ENCODE results near the gene LECT2.

The LECT2 gene

GRCh38 chr5:135901633-135902032 lies 53.1 kb downstream of the LECT2 start:
- Histone ChIP-seq H3K36me3 (ENCODE audit: control insufficient read depth, insufficient read depth, low read length) (no peaks in the 10 kb centered on the region), H2BK120ac (ENCODE audit: low read depth, low read length) (no peak overlapping the region), H3K79me2 (ENCODE audit: control insufficient read depth, insufficient read depth, low read length) (no peaks in the 10 kb centered on the region), H3K18ac (ENCODE audit: low read length) (no peak overlapping the region), H3K9ac (ENCODE audit: low read length) (no peak overlapping the region), H3K4me2 (ENCODE audit: low read length) (no peak overlapping the region), H2BK15ac (replicated peaks; ENCODE audit: low read depth) (no peak overlapping the region), H4K5ac (ENCODE audit: low read length) (no peak overlapping the region), H4K8ac (ENCODE audit: low read depth, low read length) (no peak overlapping the region), H3K27ac (ENCODE audit: low read depth, low read length) (no peak overlapping the region), H3K79me1 (ENCODE audit: low read length) (no peaks in the 10 kb centered on the region), H3K56ac (ENCODE audit: low read length) (no peak overlapping the region), H3K4me1 (ENCODE audit: control insufficient read depth, low read depth, low read length) (no peaks in the 10 kb centered on the region), H3K4ac (ENCODE audit: low read depth, low read length) (no peak overlapping the region), H3K4me3 (ENCODE audit: low read length) (no peak overlapping the region), H3K23ac (ENCODE audit: low read length) (no peak overlapping the region), H2BK5ac (ENCODE audit: low read length) (no peak overlapping the region), H2AK5ac (ENCODE audit: low read length) (no peak overlapping the region), H3K27me3 (ENCODE audit: insufficient read depth, low read length, poor library complexity) (no peaks in the 10 kb centered on the region)
- WGBS (ENCODE audit: extremely low coverage, insufficient coverage, low lambda C conversion rate): no CpG with 5 or more reads among the region's 3 CpGs
- no peak for DNase-seq

GRCh38 chr5:135900276-135900675 lies 54.5 kb downstream of the LECT2 start:
- Histone ChIP-seq H3K4me3 (ENCODE audit: low read length) (no peak overlapping the region), H4K8ac (ENCODE audit: low read depth, low read length) (no peak overlapping the region), H3K79me1 (ENCODE audit: low read length) (no peaks in the 10 kb centered on the region), H2BK5ac (ENCODE audit: low read length) (no peak overlapping the region), H4K5ac (ENCODE audit: low read length) (no peak overlapping the region), H3K4me1 (ENCODE audit: control insufficient read depth, low read depth, low read length) (no peaks in the 10 kb centered on the region), H2BK120ac (ENCODE audit: low read depth, low read length) (no peak overlapping the region), H3K23ac (ENCODE audit: low read length) (no peak overlapping the region), H3K27ac (ENCODE audit: low read depth, low read length) (no peak overlapping the region), H3K36me3 (ENCODE audit: control insufficient read depth, insufficient read depth, low read length) (no peaks in the 10 kb centered on the region), H3K18ac (ENCODE audit: low read length) (no peak overlapping the region), H3K27me3 (ENCODE audit: insufficient read depth, low read length, poor library complexity) (no peaks in the 10 kb centered on the region), H3K56ac (ENCODE audit: low read length) (no peak overlapping the region), H3K79me2 (ENCODE audit: control insufficient read depth, insufficient read depth, low read length) (no peaks in the 10 kb centered on the region), H3K4ac (ENCODE audit: low read depth, low read length) (no peak overlapping the region), H2AK5ac (ENCODE audit: low read length) (no peak overlapping the region), H2BK15ac (replicated peaks; ENCODE audit: low read depth) (no peak overlapping the region), H3K9ac (ENCODE audit: low read length) (no peak overlapping the region), H3K4me2 (ENCODE audit: low read length) (no peak overlapping the region)
- WGBS (ENCODE audit: extremely low coverage, insufficient coverage, low lambda C conversion rate): no CpG with 5 or more reads among the region's 3 CpGs
- no peak for DNase-seq

GRCh38 chr5:135898651-135899050 lies 56.1 kb downstream of the LECT2 start:
- Histone ChIP-seq H3K4me2 (ENCODE audit: low read length) (no peak overlapping the region), H2BK120ac (ENCODE audit: low read depth, low read length) (no peak overlapping the region), H3K79me2 (ENCODE audit: control insufficient read depth, insufficient read depth, low read length) (no peaks in the 10 kb centered on the region), H3K27me3 (ENCODE audit: insufficient read depth, low read length, poor library complexity) (no peaks in the 10 kb centered on the region), H3K9ac (ENCODE audit: low read length) (no peak overlapping the region), H3K4ac (ENCODE audit: low read depth, low read length) (no peak overlapping the region), H4K5ac (ENCODE audit: low read length) (no peak overlapping the region), H3K36me3 (ENCODE audit: control insufficient read depth, insufficient read depth, low read length) (no peaks in the 10 kb centered on the region), H3K18ac (ENCODE audit: low read length) (no peak overlapping the region), H3K4me1 (ENCODE audit: control insufficient read depth, low read depth, low read length) (peaks cover 5% of the 10 kb centered on the region), H2BK5ac (ENCODE audit: low read length) (no peak overlapping the region), H2BK15ac (replicated peaks; ENCODE audit: low read depth) (no peak overlapping the region), H3K4me3 (ENCODE audit: low read length) (no peak overlapping the region), H3K56ac (ENCODE audit: low read length) (no peak overlapping the region), H4K8ac (ENCODE audit: low read depth, low read length) (no peak overlapping the region), H3K23ac (ENCODE audit: low read length) (no peak overlapping the region), H2AK5ac (ENCODE audit: low read length) (no peak overlapping the region), H3K27ac (ENCODE audit: low read depth, low read length) (no peak overlapping the region), H3K79me1 (ENCODE audit: low read length) (no peaks in the 10 kb centered on the region)
- no peak for DNase-seq
- no CpG with 5 or more reads among the region's 6 CpGs for WGBS (ENCODE audit: extremely low coverage, insufficient coverage, low lambda C conversion rate)

Data from mesendoderm (in vitro differentiated cells).